ENCODE results near the gene COL6A6.
"Not testable (repeated sequence)": the region's sequence is repeated elsewhere in the genome, so short reads cannot be mapped to it uniquely, and the experiment has no call there.

Gene COL6A6

GRCh38 chr3:130533247-130533646, 16.3 kb downstream of the COL6A6 start:
- no peak for DNase-seq

DNA sequence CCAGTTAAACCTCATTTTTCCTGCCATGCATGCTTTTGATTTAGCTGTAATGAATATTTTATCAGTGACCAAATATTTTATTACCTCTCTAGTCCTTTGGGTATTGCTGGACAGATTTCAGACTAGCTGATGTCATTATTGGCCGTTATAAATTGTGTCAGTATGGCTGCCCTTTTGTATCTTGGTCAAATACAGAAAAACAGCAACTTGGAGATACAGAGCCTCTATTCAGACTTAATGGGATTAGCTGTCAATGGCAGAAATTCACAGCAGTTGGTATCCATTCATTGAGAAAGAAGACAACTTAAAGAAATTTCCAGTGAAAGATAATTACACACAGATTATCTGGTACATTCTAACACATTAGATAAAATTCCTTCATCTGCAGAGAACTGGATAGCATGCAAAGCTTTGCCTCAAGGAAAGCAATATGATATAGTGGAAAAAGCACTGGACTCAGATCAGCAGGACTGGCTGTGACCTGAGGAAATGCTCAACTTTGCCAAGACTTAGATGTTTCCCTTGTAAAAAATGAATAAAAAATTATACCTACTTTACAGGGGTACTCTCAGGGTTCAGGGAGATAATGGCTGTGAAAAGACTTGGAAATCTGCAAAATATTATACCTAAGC, 20.8 kb downstream of the COL6A6 start:
- no peak for DNase-seq

- DNase-seq = no peak
These were observed 22.0 kb downstream of the COL6A6 start for GRCh38 chr3:130539005-130539404.

GRCh38 chr3:130543322-130543721, 26.3 kb downstream of the COL6A6 start:
- no peak for DNase-seq

DNA sequence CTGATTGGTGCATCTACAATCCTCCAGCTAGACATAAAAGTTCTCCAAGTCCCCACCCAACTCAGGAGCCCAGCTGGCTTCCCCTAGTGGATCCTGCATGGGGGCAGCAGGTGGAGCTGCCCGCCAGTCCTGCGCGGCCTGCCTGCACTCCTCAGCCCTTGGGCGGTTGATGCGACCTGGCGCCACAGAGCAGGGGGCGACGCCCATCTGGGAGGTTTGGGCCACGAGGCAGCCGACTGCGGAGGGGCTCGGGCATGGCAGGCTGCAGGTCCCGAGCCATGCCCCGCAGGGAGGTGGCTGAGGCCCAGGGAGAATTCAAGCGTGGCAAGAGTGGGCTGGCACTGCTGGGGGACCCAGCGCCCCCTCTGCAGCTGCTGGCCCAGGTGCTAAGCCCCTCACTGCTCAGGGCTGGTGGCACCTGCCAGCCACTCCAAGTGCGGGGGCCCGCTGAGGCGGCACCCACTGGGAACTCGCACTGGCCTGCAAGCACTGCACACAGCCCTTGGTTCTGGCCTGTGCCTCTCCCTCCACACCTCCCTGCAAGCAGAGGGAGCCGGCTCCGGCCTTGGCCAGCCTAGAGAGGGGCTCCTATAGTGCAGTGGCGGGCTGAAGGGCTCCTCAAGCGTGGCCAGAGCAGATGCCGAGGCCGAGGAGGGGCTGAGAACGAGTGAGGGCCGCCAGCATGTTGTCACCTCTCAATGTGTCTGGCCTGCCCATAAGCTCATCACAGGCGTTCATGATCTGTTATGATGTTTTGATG, 30.1 kb downstream of the COL6A6 start:
- DNase-seq = no peak

DNA sequence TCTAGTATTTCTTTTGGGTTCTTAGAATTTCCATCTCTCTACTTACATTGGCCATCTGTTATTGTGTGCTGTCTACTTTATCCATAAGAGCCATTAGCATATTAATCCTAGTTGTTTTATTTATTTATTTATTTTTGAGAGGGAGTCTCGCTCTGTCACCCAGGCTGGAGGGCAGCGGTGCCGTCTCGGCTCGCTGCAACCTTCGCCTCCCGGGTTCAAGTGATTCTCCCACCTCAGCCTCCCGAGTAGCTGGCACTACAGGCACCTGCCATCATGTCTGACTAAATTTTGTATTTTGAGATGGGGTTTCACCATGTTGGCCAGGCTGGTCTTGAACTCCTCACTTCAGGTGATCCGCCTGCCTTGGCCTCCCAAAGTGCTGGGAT, 30.7 kb downstream of the COL6A6 start:
- DNase-seq = not testable (repeated sequence)

DNA sequence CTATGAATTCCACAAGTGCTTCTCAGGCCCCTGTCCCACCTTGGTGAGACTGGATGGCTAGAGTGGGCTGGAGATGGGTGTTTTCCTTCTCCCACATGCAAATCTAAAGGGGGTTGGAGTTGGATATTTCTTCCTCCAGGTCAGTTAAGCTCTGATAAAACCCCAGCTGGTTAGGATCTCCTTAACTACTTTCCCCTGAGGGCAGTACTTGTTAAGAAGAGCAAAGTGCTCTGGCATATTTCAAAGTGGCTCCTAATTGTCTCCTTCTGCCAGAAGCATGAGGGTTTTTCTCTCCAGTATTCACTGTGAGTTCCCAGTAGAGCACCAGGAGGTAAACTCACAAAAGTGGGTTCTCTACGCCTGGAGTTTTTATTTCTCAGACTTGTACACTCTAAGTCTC, 31.4 kb downstream of the COL6A6 start:
- no peak for DNase-seq

- DNase-seq = no peak
These were observed 40.5 kb downstream of the COL6A6 start for GRCh38 chr3:130557336-130558035.

GRCh38 chr3:130558366-130558765, 41.4 kb downstream of the COL6A6 start:
- no peak for DNase-seq

DNA sequence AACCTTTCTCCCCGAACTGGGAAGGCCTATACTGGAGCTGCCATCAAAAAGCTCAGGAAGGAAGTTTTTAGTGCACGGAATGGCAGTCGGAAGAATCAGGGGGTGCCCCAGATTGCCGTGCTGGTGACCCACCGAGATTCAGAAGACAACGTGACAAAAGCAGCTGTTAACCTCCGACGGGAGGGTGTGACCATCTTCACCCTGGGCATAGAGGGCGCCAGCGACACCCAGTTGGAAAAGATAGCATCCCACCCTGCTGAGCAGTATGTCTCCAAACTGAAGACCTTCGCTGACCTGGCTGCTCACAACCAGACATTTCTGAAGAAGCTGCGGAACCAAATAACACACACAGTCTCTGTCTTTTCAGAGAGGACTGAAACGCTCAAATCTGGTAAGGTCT, 48.2 kb downstream of the COL6A6 start:
- no peak for DNase-seq
